ENCODE results near the gene A3GALT2. TPM values are rescaled to one million over a fixed set of nuclear protein-coding genes. Genes with fewer than 3 reads are reported as not detected.

Gene A3GALT2
- polyA plus RNA-seq, 1 donor from 2014 or later = not detected

- Mint-ChIP-seq H3K4me1 (peaks cover 8 to 13% (median 12%) of the 10 kb centered on the region in 3 donors), H3K27me3 (no peaks in the 10 kb centered on the region), H3K4me3 (no peak overlapping the region), H3K9me3 (no peaks in the 10 kb centered on the region), H3K27ac (no peak overlapping the region), H3K36me3 (no peaks in the 10 kb centered on the region)
These were observed 56.9 kb downstream of the A3GALT2 start for GRCh38 chr1:33263890-33264504.

GRCh38 chr1:33261344-33261743 lies 59.6 kb downstream of the A3GALT2 start:
- Mint-ChIP-seq H3K27me3 (no peaks in the 10 kb centered on the region), H3K9me3 (no peaks in the 10 kb centered on the region), H3K36me3 (no peaks in the 10 kb centered on the region), H3K4me3 (peak overlapping the region in 1 of 4 donors; percentile 60), H3K4me1 (peaks cover 7 to 24% (median 19%) of the 10 kb centered on the region in 3 donors), H3K27ac (no peak overlapping the region)

GRCh38 chr1:33260439-33260838 lies 60.5 kb downstream of the A3GALT2 start:
- Mint-ChIP-seq H3K4me3 (peak overlapping the region in 2 of 4 donors; percentile 87 to 100), H3K36me3 (no peaks in the 10 kb centered on the region), H3K9me3 (no peaks in the 10 kb centered on the region), H3K4me1 (peaks cover 4 to 25% (median 19%) of the 10 kb centered on the region in 3 donors), H3K27ac (no peak overlapping the region), H3K27me3 (no peaks in the 10 kb centered on the region)

GRCh38 chr1:33259879-33260278 lies 61.0 kb downstream of the A3GALT2 start:
- Mint-ChIP-seq H3K4me1 (peaks cover 4 to 29% (median 19%) of the 10 kb centered on the region in 3 donors), H3K9me3 (no peaks in the 10 kb centered on the region), H3K27me3 (no peaks in the 10 kb centered on the region), H3K4me3 (peak overlapping the region in 2 of 4 donors; percentile 87 to 100), H3K36me3 (no peaks in the 10 kb centered on the region), H3K27ac (peak overlapping the region in 1 of 3 donors; percentile 74)

GRCh38 chr1:33258788-33259274 lies 62.1 kb downstream of the A3GALT2 start:
- H3K27me3 Mint-ChIP-seq = no peaks in the 10 kb centered on the region
- no peaks in the 10 kb centered on the region for H3K9me3 Mint-ChIP-seq
- H3K4me1 Mint-ChIP-seq = peaks cover 4 to 31% (median 19%) of the 10 kb centered on the region in 3 donors
- H3K27ac Mint-ChIP-seq = peak overlapping the region in 2 of 3 donors; percentile 27 to 45
- H3K4me3 Mint-ChIP-seq = peak overlapping the region; percentile 22 to 100 (median 58)
- no peaks in the 10 kb centered on the region for H3K36me3 Mint-ChIP-seq

GRCh38 chr1:33257772-33258712 lies 62.9 kb downstream of the A3GALT2 start:
- Mint-ChIP-seq H3K9me3 (no peaks in the 10 kb centered on the region), H3K27me3 (no peaks in the 10 kb centered on the region), H3K27ac (peak overlapping the region in 2 of 3 donors; percentile 45 to 97), H3K4me3 (peak overlapping the region; percentile 79 to 100 (median 98)), H3K4me1 (peaks cover 4 to 30% (median 19%) of the 10 kb centered on the region in 3 donors), H3K36me3 (no peaks in the 10 kb centered on the region)

- Mint-ChIP-seq H3K4me1 (peaks cover 4 to 28% (median 19%) of the 10 kb centered on the region in 3 donors), H3K36me3 (peaks cover 2% of the 10 kb centered on the region)
These were observed 63.6 kb downstream of the A3GALT2 start for GRCh38 chr1:33257207-33257771.

More at GRCh38 chr1:33257207-33257771, 63.6 kb downstream of the A3GALT2 start:
- peaks cover 0 to under 1% (median 0%) of the 10 kb centered on the region in 3 donors for H3K9me3 Mint-ChIP-seq
- H3K27me3 Mint-ChIP-seq = no peaks in the 10 kb centered on the region
- peak overlapping the region; percentile 97 to 98 (median 97) for H3K27ac Mint-ChIP-seq
- H3K4me3 Mint-ChIP-seq = peak overlapping the region; percentile 97 to 100 (median 98)

Other genes with a start within 250 kb of the A3GALT2 start
- 0.80 TPM for gene AZIN2, start 239.9 kb downstream of the A3GALT2 start, polyA plus RNA-seq
- gene TRIM62, start 139.1 kb downstream of the A3GALT2 start, polyA plus RNA-seq = 5.3 TPM
- gene ZNF362, start 64.6 kb downstream of the A3GALT2 start, polyA plus RNA-seq = 20.4 TPM
- gene PHC2, start 110.0 kb upstream of the A3GALT2 start, polyA plus RNA-seq = 7.9 TPM
- 0.45 TPM for gene ZSCAN20, start 151.5 kb upstream of the A3GALT2 start, polyA plus RNA-seq